ENCODE data around the gene LIN28B.
"Not testable (repeated sequence)": the region's sequence is repeated elsewhere in the genome, so short reads cannot be mapped to it uniquely, and the experiment has no call there.

Gene LIN28B

GRCh38 chr6:105045526-105045925 lies 88.6 kb downstream of the LIN28B start:
- FAIRE-seq, result no peak

GRCh38 chr6:105051941-105052471 lies 95.1 kb downstream of the LIN28B start:
- no peak for DNase-seq (ENCODE audit: insufficient read length, low spot score)
- no peak for TF ChIP-seq POLR2A (IDR thresholded peaks at IDR 0.05; ENCODE audit: low read depth, low read length)
- FAIRE-seq, result no peak

More at GRCh38 chr6:105045526-105045925, 88.6 kb downstream of the LIN28B start:
- no peak for DNase-seq (ENCODE audit: insufficient read length, low spot score)
- no peak for TF ChIP-seq POLR2A (IDR thresholded peaks at IDR 0.05; ENCODE audit: low read depth, low read length)

- no peak for TF ChIP-seq POLR2A (IDR thresholded peaks at IDR 0.05; ENCODE audit: low read depth, low read length)
- DNase-seq (ENCODE audit: insufficient read length, low spot score) (no peak), FAIRE-seq (no peak)
These were observed 99.7 kb downstream of the LIN28B start for GRCh38 chr6:105056646-105057045.

- no peak for DNase-seq (ENCODE audit: insufficient read length, low spot score)
- FAIRE-seq, result no peak
- no peak for TF ChIP-seq POLR2A (IDR thresholded peaks at IDR 0.05; ENCODE audit: low read depth, low read length)
These were observed 100.3 kb downstream of the LIN28B start for GRCh38 chr6:105057160-105057559.

GRCh38 chr6:105058316-105058715 lies 101.4 kb downstream of the LIN28B start:
- no peak for DNase-seq (ENCODE audit: insufficient read length, low spot score)
- no peak for FAIRE-seq
- TF ChIP-seq POLR2A (IDR thresholded peaks at IDR 0.05; ENCODE audit: low read depth, low read length), result no peak

GRCh38 chr6:105058846-105059245 lies 101.9 kb downstream of the LIN28B start:
- TF ChIP-seq POLR2A (IDR thresholded peaks at IDR 0.05; ENCODE audit: low read depth, low read length), result no peak
- FAIRE-seq, result no peak
- DNase-seq (ENCODE audit: insufficient read length, low spot score), result no peak

GRCh38 chr6:105066233-105066632 lies 109.3 kb downstream of the LIN28B start:
- FAIRE-seq (no peak), DNase-seq (ENCODE audit: insufficient read length, low spot score) (no peak)
- TF ChIP-seq POLR2A (IDR thresholded peaks at IDR 0.05; ENCODE audit: low read depth, low read length), result no peak

- DNase-seq (ENCODE audit: insufficient read length, low spot score), result no peak
- no peak for FAIRE-seq
- no peak for TF ChIP-seq POLR2A (IDR thresholded peaks at IDR 0.05; ENCODE audit: low read depth, low read length)
These were observed 109.9 kb downstream of the LIN28B start for GRCh38 chr6:105066836-105067235.

- no peak for TF ChIP-seq POLR2A (IDR thresholded peaks at IDR 0.05; ENCODE audit: low read depth, low read length)
- FAIRE-seq, result no peak
These were observed 110.4 kb downstream of the LIN28B start for GRCh38 chr6:105067329-105067728.

GRCh38 chr6:105068407-105068806 lies 111.5 kb downstream of the LIN28B start:
- DNase-seq (ENCODE audit: insufficient read length, low spot score), result no peak
- FAIRE-seq, result no peak
- no peak for TF ChIP-seq POLR2A (IDR thresholded peaks at IDR 0.05; ENCODE audit: low read depth, low read length)

More at GRCh38 chr6:105067329-105067728, 110.4 kb downstream of the LIN28B start:
- no peak for DNase-seq (ENCODE audit: insufficient read length, low spot score)

- DNase-seq (ENCODE audit: insufficient read length, low spot score) (no peak), FAIRE-seq (no peak)
- TF ChIP-seq POLR2A (IDR thresholded peaks at IDR 0.05; ENCODE audit: low read depth, low read length), result no peak
These were observed 113.0 kb downstream of the LIN28B start for GRCh38 chr6:105069821-105070445.

GRCh38 chr6:105072798-105073199 lies 115.9 kb downstream of the LIN28B start:
- no peak for TF ChIP-seq POLR2A (IDR thresholded peaks at IDR 0.05; ENCODE audit: low read depth, low read length)
- no peak for DNase-seq (ENCODE audit: insufficient read length, low spot score)
- FAIRE-seq, result no peak

GRCh38 chr6:105075210-105075609 lies 118.3 kb downstream of the LIN28B start:
- FAIRE-seq (no peak), DNase-seq (ENCODE audit: insufficient read length, low spot score) (no peak)
- no peak for TF ChIP-seq POLR2A (IDR thresholded peaks at IDR 0.05; ENCODE audit: low read depth, low read length)

GRCh38 chr6:105076418-105076817 lies 119.5 kb downstream of the LIN28B start:
- not testable (repeated sequence) for FAIRE-seq; DNase-seq (ENCODE audit: insufficient read length, low spot score)

- no peak for FAIRE-seq
- DNase-seq (ENCODE audit: insufficient read length, low spot score), result no peak
- TF ChIP-seq POLR2A (IDR thresholded peaks at IDR 0.05; ENCODE audit: low read depth, low read length), result no peak
These were observed 120.9 kb downstream of the LIN28B start for GRCh38 chr6:105077596-105078385.
